Lung (tissue), 12 donors: ENCODE data around the gene SERBP1. TPM values are rescaled to one million over a fixed set of nuclear protein-coding genes. Genes with fewer than 3 reads are reported as not detected.

Experiments used
- ATAC-seq: fragments of 200-7000 bp; cut with Tn5 transposase; one replicate; pipeline ENCODE4 v1.9.1; 2020; ENCODE audit warnings: moderate number of reproducible peaks; ENCODE audit not compliant: insufficient read depth, low FRiP score
- DNase-seq, 3 donors: peaks; one replicate each; pipeline ENCODE4 v3.0.0-alpha.2; 2013 to 2017
- H3K27ac ChIP-seq, 2 donors: one replicate each; pipeline ENCODE4 v1.5.1; 2013; ENCODE audit warnings: mild to moderate bottlenecking in 2 of 2, moderate library complexity in 2 of 2, control low read depth in 1 of 2, inconsistent platforms in 1 of 2, low read depth in 1 of 2, low read length in 1 of 2
- H3K27me3 ChIP-seq, 3 donors: one replicate each; pipeline ENCODE4 v1.5.1; 2013; ENCODE audit warnings: low read length in 2 of 3; ENCODE audit not compliant: control insufficient read depth in 3 of 3, insufficient read depth in 3 of 3
- H3K36me3 ChIP-seq, 4 donors: one replicate each; pipeline ENCODE4 v1.5.1; 2013; ENCODE audit warnings: low read length in 4 of 4, mild to moderate bottlenecking in 1 of 4, moderate library complexity in 1 of 4; ENCODE audit not compliant: control insufficient read depth in 4 of 4, insufficient read depth in 4 of 4
- H3K4me1 ChIP-seq, 5 donors: one replicate each; pipeline ENCODE4 v1.5.1; 2013; ENCODE audit warnings: low read length in 5 of 5, mild to moderate bottlenecking in 2 of 5, moderate library complexity in 1 of 5; ENCODE audit not compliant: control insufficient read depth in 5 of 5, insufficient read depth in 5 of 5
- H3K4me3 ChIP-seq: one replicate; pipeline ENCODE4 v1.5.1; 2013; ENCODE audit warnings: mild to moderate bottlenecking, control low read depth, moderate library complexity
- H3K9ac ChIP-seq, 2 donors: one replicate each; pipeline ENCODE4 v1.5.1; 2013; ENCODE audit warnings: low read length in 2 of 2, control low read depth in 1 of 2; ENCODE audit not compliant: insufficient read depth in 1 of 2
- H3K9me3 ChIP-seq, 4 donors: one replicate each; pipeline ENCODE4 v1.5.1; 2013; ENCODE audit warnings: low read length in 3 of 4, mild to moderate bottlenecking in 1 of 4, moderate library complexity in 1 of 4; ENCODE audit not compliant: control insufficient read depth in 4 of 4, insufficient read depth in 3 of 4
- CTCF ChIP-seq: IDR thresholded peaks from 2 replicates; pipeline ENCODE4 v1.5.1; 2012; ENCODE audit warnings: mild to moderate bottlenecking; ENCODE audit errors: control extremely low read depth, extremely low read depth
- WGBS, 2 donors: extraction: QIAGEN DNeasy Blood & Tissue Kit; methylation state at CpG; one replicate each; pipeline ENCODE4 v1.1.7; 2013; 5-methylcytosine and 5-hydroxymethylcytosine counted together
- polyA plus RNA-seq, 2 donors: library from polyadenylated mRNA; stranded (reverse); fragments of 200-250 nt; gene quantifications; one replicate each; pipeline ENCODE4 v1.2.1, GENCODE V29; 2013
- total RNA-seq, 2 donors: library from RNA; depleted of rRNA in 1 of 2; stranded (reverse); fragments of >200 nt in 1 of 2; gene quantifications; one replicate each; pipeline ENCODE4 v1.2.1, GENCODE V29; 2014 to 2021
- donor health status: control.
- donor health status: control.
- donor health status: Bipolar disorder and iron deficiency.
- donor health status: healthy.
- donor health status: DM: yes; HTN: yes; CAD: no.

SERBP1 gene
- total and polyA plus RNA-seq, 4 donors, result 72.2 to 220 (median 149) TPM

GRCh38 chr1:67382292-67382691 is 47.9 kb downstream of the SERBP1 start:
- Histone ChIP-seq H3K27me3 (no peaks in the 10 kb centered on the region), H3K9me3 (peaks cover 0 to 11% (median 3%) of the 10 kb centered on the region in 4 donors), H3K27ac (no peak overlapping the region), H3K4me3 (no peak overlapping the region), H3K36me3 (no peaks in the 10 kb centered on the region), H3K9ac (no peak overlapping the region), H3K4me1 (peaks cover 0 to 2% (median 0%) of the 10 kb centered on the region in 5 donors)
- DNase-seq (no peak), ATAC-seq (no peak)
- WGBS, 2 donors, result 77 to 87% methylated on average over 1 of the region's 1 CpG
- TF ChIP-seq CTCF, result no peak

GRCh38 chr1:67381154-67381553 is 49.0 kb downstream of the SERBP1 start:
- ATAC-seq, result no peak
- Histone ChIP-seq H3K4me1 (peaks cover 0 to 3% (median 0%) of the 10 kb centered on the region in 5 donors), H3K9me3 (peaks cover 0 to 11% (median 3%) of the 10 kb centered on the region in 4 donors), H3K36me3 (no peaks in the 10 kb centered on the region), H3K27ac (no peak overlapping the region), H3K4me3 (no peak overlapping the region), H3K9ac (no peak overlapping the region), H3K27me3 (no peaks in the 10 kb centered on the region)
- TF ChIP-seq CTCF, result no peak
- DNase-seq, result no peak
- 84 to 90% methylated on average over 4 of the region's 4 CpGs for WGBS, 2 donors

GRCh38 chr1:67377253-67377652 is 52.9 kb downstream of the SERBP1 start:
- no peak overlapping the region for H3K4me3 ChIP-seq
- no peak overlapping the region for H3K27ac ChIP-seq
- ATAC-seq, result no peak
- no peaks in the 10 kb centered on the region for H3K36me3 ChIP-seq
- TF ChIP-seq CTCF, result no peak
- peaks cover 0 to 4% (median 0%) of the 10 kb centered on the region in 5 donors for H3K4me1 ChIP-seq
- H3K9ac ChIP-seq, result no peak overlapping the region
- H3K9me3 ChIP-seq, result no peaks in the 10 kb centered on the region
- no peak for DNase-seq
- 95 to 97% methylated on average over 1 of the region's 1 CpG for WGBS, 2 donors
- no peaks in the 10 kb centered on the region for H3K27me3 ChIP-seq

- Histone ChIP-seq H3K36me3 (no peaks in the 10 kb centered on the region), H3K4me3 (no peak overlapping the region), H3K9ac (no peak overlapping the region), H3K27me3 (no peaks in the 10 kb centered on the region), H3K27ac (no peak overlapping the region), H3K4me1 (peaks cover 0 to 4% (median 0%) of the 10 kb centered on the region in 5 donors), H3K9me3 (no peaks in the 10 kb centered on the region)
- TF ChIP-seq CTCF, result no peak
- ATAC-seq, result no peak
- peak in 1 of 3 donors; percentile 33 for DNase-seq
- 53 to 57% methylated on average over 3 of the region's 3 CpGs for WGBS, 2 donors
Observed at GRCh38 chr1:67376381-67376780, 53.8 kb downstream of the SERBP1 start.
